Measurements from ENCODE around the gene HAT1. TPM values are rescaled to one million over a fixed set of nuclear protein-coding genes. Genes with fewer than 3 reads are reported as not detected.

Gene HAT1
- total RNA-seq, 1 donor: 46.6 TPM

- no peak for TF ChIP-seq CTCF (IDR thresholded peaks at IDR 0.05; ENCODE audit: insufficient read depth, low read depth, low read length)
- no peak for DNase-seq (ENCODE audit: low read depth)
- no peak overlapping the region for H3K4me3 ChIP-seq (ENCODE audit: low read depth, low read length)
Observed at GRCh38 chr2:172013396-172013795, 91.1 kb downstream of the HAT1 start.

GRCh38 chr2:172021074-172021931 lies 99.0 kb downstream of the HAT1 start:
- no peak overlapping the region for H3K4me3 ChIP-seq (ENCODE audit: low read depth, low read length)
- TF ChIP-seq CTCF (IDR thresholded peaks at IDR 0.05; ENCODE audit: insufficient read depth, low read depth, low read length): no peak
- DNase-seq (ENCODE audit: low read depth): no peak

DNA sequence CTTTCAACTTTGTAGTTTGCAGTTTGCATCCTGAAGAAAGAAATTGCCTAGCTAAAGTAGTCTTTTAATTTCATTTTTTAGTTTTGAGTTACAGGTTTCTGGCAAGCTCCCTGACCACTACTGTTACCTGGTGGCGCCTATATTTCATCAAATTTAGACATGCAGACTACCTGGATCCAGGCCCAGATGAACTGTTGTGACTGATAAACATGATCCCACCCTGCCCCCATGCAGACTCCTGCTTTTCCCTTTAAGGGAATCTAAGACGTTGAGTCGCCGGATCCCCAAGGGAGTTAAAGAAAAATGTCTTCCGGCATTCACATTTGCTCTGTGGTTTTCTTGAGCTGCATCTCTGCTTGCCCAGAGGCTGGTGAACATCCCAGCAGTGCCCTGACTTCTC lies 99.7 kb downstream of the HAT1 start:
- no peak overlapping the region for H3K4me3 ChIP-seq (ENCODE audit: low read depth, low read length)
- TF ChIP-seq CTCF (IDR thresholded peaks at IDR 0.05; ENCODE audit: insufficient read depth, low read depth, low read length): no peak
- peak; percentile 28 for DNase-seq (ENCODE audit: low read depth)

DNA sequence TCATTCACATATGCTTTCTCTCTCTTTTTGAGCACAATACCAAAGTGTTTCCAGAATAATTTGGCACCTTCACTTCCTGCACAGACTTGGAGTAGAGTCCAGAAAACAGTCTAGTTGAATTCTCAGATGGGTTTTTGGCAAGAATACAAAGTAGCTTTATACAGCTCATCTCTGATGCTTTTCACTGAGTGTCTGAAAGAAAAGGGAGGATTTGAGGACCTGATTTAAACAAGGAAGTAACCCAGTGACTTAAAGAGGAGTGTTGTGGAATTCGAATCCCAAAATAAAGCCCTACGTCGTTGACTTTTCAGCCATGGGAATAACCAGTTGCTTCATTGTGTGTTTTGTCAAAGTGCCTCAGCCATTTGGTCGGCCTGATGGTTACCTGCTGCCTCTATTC lies 109.3 kb downstream of the HAT1 start:
- no peak for TF ChIP-seq CTCF (IDR thresholded peaks at IDR 0.05; ENCODE audit: insufficient read depth, low read depth, low read length)
- no peak for DNase-seq (ENCODE audit: low read depth)
- H3K4me3 ChIP-seq (ENCODE audit: low read depth, low read length): no peak overlapping the region

Other genes starting within 250 kb of the HAT1 start
- 101 and 135 TPM in 2 replicates for gene DYNC1I2, start 235.0 kb upstream of the HAT1 start, total RNA-seq
- 21.3 and 25.5 TPM in 2 replicates for gene SLC25A12, start 28.2 kb upstream of the HAT1 start, total RNA-seq
- gene METAP1D, start 77.5 kb downstream of the HAT1 start, total RNA-seq: 9.3 and 13.4 TPM in 2 replicates
- gene DLX1, start 163.0 kb downstream of the HAT1 start, total RNA-seq: not detected in 2 replicates
- gene DLX2, start 180.4 kb downstream of the HAT1 start, total RNA-seq: under 0.01 TPM in 2 replicates